Ishikawa (cell line): ENCODE measurements around the gene YWHAQ.

Experiments used
- CEBPB ChIP-seq: IDR thresholded peaks from 2 replicates; pipeline ENCODE4 v1.6.1; 2012
- EGR1 ChIP-seq: IDR thresholded peaks from 2 replicates; pipeline ENCODE4 v1.6.1; 2012
- EP300 ChIP-seq: IDR thresholded peaks from 2 replicates; pipeline ENCODE4 v1.6.1; 2012; ENCODE audit warnings: borderline replicate concordance
- FOXM1 ChIP-seq: IDR thresholded peaks from 2 replicates; pipeline ENCODE4 v1.6.1; 2012; ENCODE audit warnings: low read depth, borderline replicate concordance
- NFIC ChIP-seq: IDR thresholded peaks from 2 replicates; pipeline ENCODE4 v1.6.1; 2012
- RAD21 ChIP-seq: IDR thresholded peaks from 2 replicates; pipeline ENCODE4 v1.6.1; 2012; ENCODE audit warnings: low read depth
- TAF1 ChIP-seq: IDR thresholded peaks from 2 replicates; pipeline ENCODE4 v1.6.1; 2012; ENCODE audit warnings: low read depth, mild to moderate bottlenecking
- YY1 ChIP-seq: IDR thresholded peaks from 2 replicates; pipeline ENCODE4 v1.6.1; 2012; ENCODE audit warnings: low read depth
- ZBTB7A ChIP-seq: IDR thresholded peaks from 2 replicates; pipeline ENCODE4 v1.6.1; 2012; ENCODE audit warnings: low read depth
- TF ChIP-seq, protein P1 (sequence below): IDR thresholded peaks from 2 replicates; pipeline ENCODE4 v1.6.1; 2012; ENCODE audit warnings: low read depth, mild to moderate bottlenecking
- TF ChIP-seq, protein P2 (sequence below): IDR thresholded peaks from 2 replicates; pipeline ENCODE4 v1.6.1; 2012
- TF ChIP-seq, protein P3 (sequence below): IDR thresholded peaks from 2 replicates; pipeline ENCODE4 v1.6.1; 2012

DNA sequence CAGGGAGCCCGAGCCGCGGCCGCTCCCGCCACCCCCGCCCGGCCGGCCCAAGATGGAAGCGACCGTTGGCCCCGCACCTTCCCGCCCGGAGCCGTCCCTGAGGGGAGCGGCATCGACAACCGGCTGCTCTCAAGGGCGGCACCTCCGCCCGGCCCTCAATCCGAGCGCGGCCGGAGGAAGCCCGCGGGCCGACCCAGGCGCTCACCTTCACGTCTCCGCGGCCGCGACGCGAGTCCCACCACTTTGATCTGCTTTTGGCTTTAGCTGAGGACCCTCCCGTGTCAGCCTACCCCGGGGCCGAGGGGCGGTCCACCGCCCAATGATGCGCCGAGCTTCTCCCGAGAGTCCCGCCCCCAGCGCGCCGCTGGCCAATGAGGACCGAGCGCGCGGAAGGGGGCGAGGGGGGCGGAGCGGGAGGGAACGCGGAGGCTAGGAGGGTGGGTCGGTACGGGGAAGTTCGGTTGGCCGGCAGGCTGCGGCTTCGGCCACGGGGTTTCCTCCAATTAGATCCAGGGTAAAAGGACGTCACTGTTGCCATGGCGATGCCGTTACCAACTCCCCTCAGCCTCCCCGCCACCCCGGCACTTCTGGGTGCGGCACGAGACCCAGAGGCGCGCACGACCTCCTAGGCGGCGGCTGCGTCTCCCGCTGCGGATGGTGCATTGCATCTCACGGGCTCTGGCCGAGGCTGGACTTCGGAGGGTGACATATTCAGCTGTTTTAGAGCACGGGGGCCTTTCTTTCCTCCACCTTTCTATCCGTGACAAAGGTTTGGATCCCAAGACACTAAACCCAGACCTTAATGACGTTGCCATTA, at the start of gene YWHAQ:
- TF ChIP-seq FOXM1, result no peak
- TF ChIP-seq YY1, result peak; percentile 78
- TF ChIP-seq CEBPB, result no peak
- TF ChIP-seq, protein P1, sequence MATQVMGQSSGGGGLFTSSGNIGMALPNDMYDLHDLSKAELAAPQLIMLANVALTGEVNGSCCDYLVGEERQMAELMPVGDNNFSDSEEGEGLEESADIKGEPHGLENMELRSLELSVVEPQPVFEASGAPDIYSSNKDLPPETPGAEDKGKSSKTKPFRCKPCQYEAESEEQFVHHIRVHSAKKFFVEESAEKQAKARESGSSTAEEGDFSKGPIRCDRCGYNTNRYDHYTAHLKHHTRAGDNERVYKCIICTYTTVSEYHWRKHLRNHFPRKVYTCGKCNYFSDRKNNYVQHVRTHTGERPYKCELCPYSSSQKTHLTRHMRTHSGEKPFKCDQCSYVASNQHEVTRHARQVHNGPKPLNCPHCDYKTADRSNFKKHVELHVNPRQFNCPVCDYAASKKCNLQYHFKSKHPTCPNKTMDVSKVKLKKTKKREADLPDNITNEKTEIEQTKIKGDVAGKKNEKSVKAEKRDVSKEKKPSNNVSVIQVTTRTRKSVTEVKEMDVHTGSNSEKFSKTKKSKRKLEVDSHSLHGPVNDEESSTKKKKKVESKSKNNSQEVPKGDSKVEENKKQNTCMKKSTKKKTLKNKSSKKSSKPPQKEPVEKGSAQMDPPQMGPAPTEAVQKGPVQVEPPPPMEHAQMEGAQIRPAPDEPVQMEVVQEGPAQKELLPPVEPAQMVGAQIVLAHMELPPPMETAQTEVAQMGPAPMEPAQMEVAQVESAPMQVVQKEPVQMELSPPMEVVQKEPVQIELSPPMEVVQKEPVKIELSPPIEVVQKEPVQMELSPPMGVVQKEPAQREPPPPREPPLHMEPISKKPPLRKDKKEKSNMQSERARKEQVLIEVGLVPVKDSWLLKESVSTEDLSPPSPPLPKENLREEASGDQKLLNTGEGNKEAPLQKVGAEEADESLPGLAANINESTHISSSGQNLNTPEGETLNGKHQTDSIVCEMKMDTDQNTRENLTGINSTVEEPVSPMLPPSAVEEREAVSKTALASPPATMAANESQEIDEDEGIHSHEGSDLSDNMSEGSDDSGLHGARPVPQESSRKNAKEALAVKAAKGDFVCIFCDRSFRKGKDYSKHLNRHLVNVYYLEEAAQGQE, result no peak
- TF ChIP-seq RAD21, result no peak; the same call in 1 of the 2 replicates
- TF ChIP-seq EGR1, result peak; percentile 48; the same call in 1 of the 2 replicates
- peak; percentile 23; the same call in 1 of the 2 replicates for TF ChIP-seq EP300
- TF ChIP-seq, protein P2, sequence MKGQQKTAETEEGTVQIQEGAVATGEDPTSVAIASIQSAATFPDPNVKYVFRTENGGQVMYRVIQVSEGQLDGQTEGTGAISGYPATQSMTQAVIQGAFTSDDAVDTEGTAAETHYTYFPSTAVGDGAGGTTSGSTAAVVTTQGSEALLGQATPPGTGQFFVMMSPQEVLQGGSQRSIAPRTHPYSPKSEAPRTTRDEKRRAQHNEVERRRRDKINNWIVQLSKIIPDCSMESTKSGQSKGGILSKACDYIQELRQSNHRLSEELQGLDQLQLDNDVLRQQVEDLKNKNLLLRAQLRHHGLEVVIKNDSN, result peak; percentile 51; the same call in 1 of the 2 replicates
- TF ChIP-seq TAF1, result peak; percentile 90
- TF ChIP-seq, protein P3, sequence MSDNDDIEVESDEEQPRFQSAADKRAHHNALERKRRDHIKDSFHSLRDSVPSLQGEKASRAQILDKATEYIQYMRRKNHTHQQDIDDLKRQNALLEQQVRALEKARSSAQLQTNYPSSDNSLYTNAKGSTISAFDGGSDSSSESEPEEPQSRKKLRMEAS, result peak; percentile 84
- TF ChIP-seq ZBTB7A, result peak; percentile 77
- 0 out of 2 replicates have a peak, but pooled peaks have one; percentile 12 for TF ChIP-seq NFIC
